Suprapubic skin (tissue), 4 donors: ENCODE data around the gene KHSRP. TPM values are rescaled to one million over a fixed set of nuclear protein-coding genes. Genes with fewer than 3 reads are reported as not detected.

Source experiments
- DNase-seq, 2 donors: peaks; one replicate each; pipeline ENCODE4 v3.0.0-alpha.2; 2019; ENCODE audit warnings: low spot score in 2 of 2
- H3K27ac ChIP-seq: fragments of 200-600 bp; sonication (generic); one replicate; pipeline ENCODE4 v1.5.1; 2019
- H3K27me3 ChIP-seq: fragments of 200-600 bp; sonication (generic); one replicate; pipeline ENCODE4 v1.5.1; 2019
- H3K36me3 ChIP-seq: fragments of 200-600 bp; sonication (generic); one replicate; pipeline ENCODE4 v1.5.1; 2019
- H3K4me1 ChIP-seq: fragments of 200-600 bp; sonication (generic); one replicate; pipeline ENCODE4 v1.5.1; 2019
- H3K4me3 ChIP-seq: fragments of 200-600 bp; sonication (generic); one replicate; pipeline ENCODE4 v1.5.1; 2019; ENCODE audit warnings: mild to moderate bottlenecking
- H3K9me3 ChIP-seq: fragments of 200-600 bp; sonication (generic); one replicate; pipeline ENCODE4 v1.5.1; 2019
- EP300 ChIP-seq: sonication (generic); formaldehyde crosslinking; IDR thresholded peaks from one replicate; pipeline ENCODE4 v1.6.1; 2017; ENCODE audit warnings: antibody characterized with exemption
- POLR2A ChIP-seq, 2 donors: fragments of 450-650 bp; IDR thresholded peaks; one replicate each; pipeline ENCODE4 v1.6.1; 2017; ENCODE audit warnings: antibody characterized with exemption in 2 of 2, mild to moderate bottlenecking in 2 of 2, moderate library complexity in 2 of 2
- POLR2AphosphoS5 ChIP-seq, 3 donors: sonication (generic); formaldehyde crosslinking; IDR thresholded peaks; one replicate each; pipeline ENCODE4 v1.6.1; 2017; ENCODE audit warnings: antibody characterized with exemption in 3 of 3
- WGBS: methylation state at CpG from one replicate; pipeline ENCODE4 v1.1.5; 2018; 5-methylcytosine and 5-hydroxymethylcytosine counted together
- total RNA-seq, 4 donors: library from RNA; depleted of rRNA; stranded (reverse); fragments of >200 nt; gene quantifications; one replicate each; pipeline ENCODE4 v1.1.0, GENCODE V29; 2016
- TF ChIP-seq, protein P1 (sequence below), 2 donors: fragments of 200-600 bp in 1 of 2; fragments of 450-650 bp in 1 of 2; sonication (generic) in 1 of 2; IDR thresholded peaks; one replicate each; pipeline ENCODE4 v1.5.1; 2016 to 2019; ENCODE audit warnings: antibody characterized with exemption in 2 of 2, mild to moderate bottlenecking in 1 of 2, moderate library complexity in 1 of 2

Gene KHSRP
- total RNA-seq, 4 donors from 2014 or later = 127 to 160 (median 139) TPM

DNA sequence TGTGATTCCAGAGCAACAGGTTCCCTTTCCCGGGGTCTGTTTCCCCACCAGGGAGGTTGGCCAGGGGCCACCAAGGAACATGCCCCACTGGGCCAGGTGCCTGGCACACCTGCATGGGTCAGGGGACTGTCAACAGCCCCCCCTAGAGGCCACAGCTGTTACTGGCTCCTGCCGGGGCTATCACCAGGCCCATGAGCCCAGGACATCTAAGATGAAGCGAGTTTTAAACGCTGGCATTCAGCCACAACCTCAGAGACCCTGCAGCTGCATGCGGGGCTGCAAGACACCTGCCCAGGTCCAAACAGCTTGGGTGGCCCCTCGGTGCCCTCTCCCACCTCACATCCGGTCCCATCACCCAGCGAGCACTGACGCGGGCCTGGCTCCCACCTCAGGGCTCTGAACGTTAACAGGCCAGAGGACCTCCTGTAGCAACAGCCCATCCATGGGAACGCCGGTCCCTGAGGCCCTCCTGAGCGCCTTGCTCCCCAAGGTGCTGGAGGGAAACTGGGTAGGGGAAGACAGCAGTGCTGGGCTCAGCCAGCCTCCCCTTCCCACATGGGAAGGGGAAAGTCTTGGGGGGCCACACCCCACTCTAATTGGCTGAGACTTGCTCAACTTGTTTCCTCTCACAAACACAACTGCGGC lies 12.0 kb downstream of the KHSRP start:
- Histone ChIP-seq H3K9me3 (no peaks in the 10 kb centered on the region), H3K4me3 (no peak overlapping the region), H3K27me3 (no peaks in the 10 kb centered on the region), H3K27ac (no peak overlapping the region), H3K36me3 (peaks cover 37% of the 10 kb centered on the region), H3K4me1 (peaks cover 5% of the 10 kb centered on the region)
- no peak for DNase-seq
- TF ChIP-seq, protein P1, sequence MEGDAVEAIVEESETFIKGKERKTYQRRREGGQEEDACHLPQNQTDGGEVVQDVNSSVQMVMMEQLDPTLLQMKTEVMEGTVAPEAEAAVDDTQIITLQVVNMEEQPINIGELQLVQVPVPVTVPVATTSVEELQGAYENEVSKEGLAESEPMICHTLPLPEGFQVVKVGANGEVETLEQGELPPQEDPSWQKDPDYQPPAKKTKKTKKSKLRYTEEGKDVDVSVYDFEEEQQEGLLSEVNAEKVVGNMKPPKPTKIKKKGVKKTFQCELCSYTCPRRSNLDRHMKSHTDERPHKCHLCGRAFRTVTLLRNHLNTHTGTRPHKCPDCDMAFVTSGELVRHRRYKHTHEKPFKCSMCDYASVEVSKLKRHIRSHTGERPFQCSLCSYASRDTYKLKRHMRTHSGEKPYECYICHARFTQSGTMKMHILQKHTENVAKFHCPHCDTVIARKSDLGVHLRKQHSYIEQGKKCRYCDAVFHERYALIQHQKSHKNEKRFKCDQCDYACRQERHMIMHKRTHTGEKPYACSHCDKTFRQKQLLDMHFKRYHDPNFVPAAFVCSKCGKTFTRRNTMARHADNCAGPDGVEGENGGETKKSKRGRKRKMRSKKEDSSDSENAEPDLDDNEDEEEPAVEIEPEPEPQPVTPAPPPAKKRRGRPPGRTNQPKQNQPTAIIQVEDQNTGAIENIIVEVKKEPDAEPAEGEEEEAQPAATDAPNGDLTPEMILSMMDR (IDR thresholded peaks at IDR 0.05) = peak in 1 of 2 donors; percentile 34
- TF ChIP-seq POLR2AphosphoS5 (IDR thresholded peaks at IDR 0.05) (no peak), EP300 (no peak)
- WGBS = 60% methylated on average over 6 of the region's 15 CpGs

DNA sequence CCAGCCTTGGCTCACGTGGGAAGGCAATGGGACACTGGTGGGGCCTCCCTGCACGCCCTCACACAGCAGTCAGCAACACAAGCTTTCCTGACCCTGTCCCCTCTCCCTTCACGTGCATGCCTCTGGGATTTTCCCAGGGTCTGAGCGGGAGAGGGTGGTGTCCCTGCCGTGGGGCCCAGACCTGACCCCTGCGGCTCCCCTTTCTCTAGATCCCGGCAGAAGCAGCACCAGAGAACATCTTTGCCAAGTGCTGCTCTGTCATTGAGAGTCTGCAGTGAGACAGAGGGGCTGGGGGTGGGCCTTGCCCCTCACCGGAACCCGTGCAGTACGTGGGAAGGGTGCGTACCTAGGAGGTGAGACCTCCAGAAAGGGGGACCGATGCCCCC lies 12.6 kb downstream of the KHSRP start:
- TF ChIP-seq POLR2AphosphoS5 (IDR thresholded peaks at IDR 0.05) (no peak), EP300 (no peak), POLR2A (IDR thresholded peaks at IDR 0.05) (no peak)
- DNase-seq = no peak
- WGBS = 40% methylated on average over 3 of the region's 12 CpGs
- Histone ChIP-seq H3K4me3 (no peak overlapping the region), H3K4me1 (peaks cover 5% of the 10 kb centered on the region), H3K27ac (no peak overlapping the region), H3K36me3 (peaks cover 32% of the 10 kb centered on the region), H3K9me3 (no peaks in the 10 kb centered on the region), H3K27me3 (no peaks in the 10 kb centered on the region)

- H3K4me1 ChIP-seq = peaks cover 5% of the 10 kb centered on the region
- WGBS = 94% methylated on average over 6 of the region's 6 CpGs
- no peaks in the 10 kb centered on the region for H3K9me3 ChIP-seq
- no peak for DNase-seq
- H3K27me3 ChIP-seq = no peaks in the 10 kb centered on the region
- no peak overlapping the region for H3K27ac ChIP-seq
- no peak for TF ChIP-seq POLR2A (IDR thresholded peaks at IDR 0.05)
- TF ChIP-seq POLR2AphosphoS5 (IDR thresholded peaks at IDR 0.05) = no peak
- TF ChIP-seq, protein P1 (IDR thresholded peaks at IDR 0.05) = no peak
- no peak overlapping the region for H3K4me3 ChIP-seq
- H3K36me3 ChIP-seq = peaks cover 4% of the 10 kb centered on the region
These were observed 15.3 kb downstream of the KHSRP start for GRCh38 chr19:6409346-6409745.

DNA sequence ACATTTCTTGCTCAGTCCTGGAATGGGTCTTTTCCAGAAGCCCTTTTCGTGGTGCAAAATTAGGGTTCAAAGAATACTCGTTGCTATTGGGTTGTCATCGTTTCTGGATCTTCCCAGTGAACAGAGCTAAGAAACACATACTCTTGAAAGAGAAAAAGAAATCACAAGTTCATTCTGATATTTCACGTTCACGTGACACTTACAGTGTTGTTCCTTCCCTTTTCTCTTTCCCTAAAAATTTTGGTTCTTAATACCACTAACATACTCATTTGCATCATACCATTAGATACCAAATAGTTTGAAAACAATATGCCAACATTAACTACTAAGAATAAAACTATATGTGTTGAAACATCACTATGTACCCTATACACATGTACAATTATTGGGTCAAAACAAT lies 18.2 kb downstream of the KHSRP start:
- TF ChIP-seq POLR2AphosphoS5 (IDR thresholded peaks at IDR 0.05) (no peak), EP300 (no peak), POLR2A (IDR thresholded peaks at IDR 0.05) (no peak)
- TF ChIP-seq, protein P1 (IDR thresholded peaks at IDR 0.05) = no peak
- Histone ChIP-seq H3K4me3 (no peak overlapping the region), H3K27me3 (no peaks in the 10 kb centered on the region), H3K9me3 (no peaks in the 10 kb centered on the region), H3K36me3 (no peaks in the 10 kb centered on the region), H3K27ac (no peak overlapping the region), H3K4me1 (no peaks in the 10 kb centered on the region)
- 85% methylated on average over 5 of the region's 5 CpGs for WGBS
- DNase-seq = no peak

DNA sequence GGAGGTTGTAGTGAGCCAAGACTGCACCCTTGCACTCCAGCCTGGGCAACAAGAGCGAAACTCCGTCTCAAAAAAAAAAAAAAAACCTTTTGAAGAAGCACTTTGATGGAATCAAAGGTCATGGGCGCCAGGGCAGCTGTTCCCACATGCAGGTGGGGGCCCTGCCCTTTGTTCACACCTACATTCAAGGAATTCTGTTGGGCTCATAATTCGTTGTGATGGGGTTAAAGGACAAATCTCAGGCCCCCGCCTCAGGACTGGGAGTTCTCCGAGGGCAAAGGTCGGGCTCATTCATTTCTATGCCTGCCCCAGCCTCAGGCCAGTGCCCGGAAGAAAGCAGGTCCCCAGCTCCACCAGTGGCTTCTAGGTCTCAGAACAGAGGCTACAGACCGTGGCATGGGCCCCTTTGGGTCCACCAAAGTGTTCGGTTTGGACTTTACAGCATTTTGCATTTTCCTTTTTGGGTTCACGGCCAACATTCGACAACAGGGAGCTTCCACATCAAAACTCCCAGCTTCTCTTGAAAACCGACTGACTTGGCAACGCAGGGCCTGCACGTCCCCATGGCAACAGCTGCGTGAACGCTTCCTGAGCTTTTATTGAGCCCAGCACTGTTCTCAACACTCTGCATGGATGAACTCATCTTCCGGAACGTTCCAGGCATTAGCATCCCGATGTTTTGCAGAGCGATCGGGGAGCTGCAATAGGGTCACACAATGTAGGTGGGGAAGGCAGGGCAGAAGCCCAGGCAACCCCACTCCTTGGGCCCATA lies 21.6 kb downstream of the KHSRP start:
- Histone ChIP-seq H3K9me3 (no peaks in the 10 kb centered on the region), H3K4me3 (no peak overlapping the region), H3K27ac (no peak overlapping the region), H3K27me3 (no peaks in the 10 kb centered on the region), H3K4me1 (no peaks in the 10 kb centered on the region), H3K36me3 (no peaks in the 10 kb centered on the region)
- DNase-seq = no peak
- WGBS = 64% methylated on average over 22 of the region's 22 CpGs
- TF ChIP-seq POLR2A (IDR thresholded peaks at IDR 0.05) (no peak), POLR2AphosphoS5 (IDR thresholded peaks at IDR 0.05) (no peak), EP300 (no peak)
- TF ChIP-seq, protein P1 (IDR thresholded peaks at IDR 0.05) = no peak
